ENCODE measurements around the gene AASDHPPT. TPM values are rescaled to one million over a fixed set of nuclear protein-coding genes. Genes with fewer than 3 reads are reported as not detected.

The AASDHPPT gene
- total RNA-seq, 1 experiment from 2014 or later, result 73.8 TPM

DNA sequence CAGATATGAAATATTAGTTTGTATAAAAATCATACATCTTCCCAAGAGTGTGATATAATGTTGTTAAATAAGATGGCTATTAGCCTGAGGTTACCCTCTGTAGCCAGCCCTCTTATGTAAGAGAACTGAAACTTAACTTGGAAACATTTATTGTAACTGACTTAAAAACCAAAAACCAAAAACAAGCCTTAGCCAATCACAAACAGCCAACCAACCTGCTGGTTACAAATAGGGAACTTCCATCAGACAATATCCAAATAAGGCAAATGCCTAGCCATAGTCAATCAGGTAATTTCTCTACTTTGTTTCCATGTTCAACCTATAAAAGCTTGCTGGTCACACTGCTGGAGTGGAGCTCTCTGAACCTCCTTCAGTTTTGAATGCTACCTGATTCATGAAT lies 14.5 kb upstream of the AASDHPPT start:
- no peak overlapping the region for H3K27ac ChIP-seq
- no peaks in the 10 kb centered on the region for H3K36me3 ChIP-seq
- H3K4me3 ChIP-seq, result no peak overlapping the region
- H3K4me1 ChIP-seq, result no peaks in the 10 kb centered on the region
- no peak for DNase-seq
- H3K9me3 ChIP-seq (replicated peaks), result no peaks in the 10 kb centered on the region
- H3K27me3 ChIP-seq, result no peaks in the 10 kb centered on the region

DNA sequence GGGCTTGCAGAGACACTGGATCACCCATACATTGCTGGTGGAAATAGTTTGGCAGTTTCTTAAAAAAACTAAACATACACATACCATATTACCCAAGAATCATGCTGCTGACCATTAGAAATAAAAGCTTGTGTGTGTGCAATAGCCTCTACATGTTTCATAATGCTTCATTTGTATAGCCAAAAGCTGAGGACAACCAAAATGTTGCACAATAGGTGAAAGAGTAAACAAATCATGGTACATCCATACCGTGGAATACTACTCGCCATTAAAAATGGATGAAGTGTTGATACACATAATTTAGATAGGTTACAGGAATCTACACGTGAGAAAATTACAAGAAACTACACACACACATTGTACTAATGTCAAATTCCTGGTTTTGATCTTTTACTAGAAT lies 6.9 kb upstream of the AASDHPPT start:
- H3K36me3 ChIP-seq, result no peaks in the 10 kb centered on the region
- DNase-seq, result no peak
- H3K4me1 ChIP-seq, result no peaks in the 10 kb centered on the region
- no peak overlapping the region for H3K27ac ChIP-seq
- no peaks in the 10 kb centered on the region for H3K9me3 ChIP-seq (replicated peaks)
- H3K4me3 ChIP-seq, result no peak overlapping the region
- no peaks in the 10 kb centered on the region for H3K27me3 ChIP-seq

DNA sequence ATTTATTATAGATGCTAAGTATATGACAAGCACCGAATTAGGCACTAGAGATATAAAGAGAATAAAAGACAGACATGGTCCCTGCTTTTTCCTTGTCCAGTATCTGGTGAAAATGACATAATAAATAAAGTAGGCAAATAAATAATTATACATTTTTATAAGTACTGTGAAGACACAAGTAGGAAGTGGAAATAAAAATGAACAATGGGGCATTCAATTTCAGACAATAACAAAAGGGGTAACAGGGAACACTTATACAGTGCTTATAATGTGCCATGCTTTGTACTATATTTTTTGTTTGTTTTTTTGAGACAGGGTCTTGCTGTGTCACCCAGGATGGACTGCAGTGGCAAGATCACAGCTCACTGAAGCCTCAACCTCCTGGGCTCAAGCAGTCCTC lies 4.7 kb upstream of the AASDHPPT start:
- H3K27me3 ChIP-seq, result no peaks in the 10 kb centered on the region
- H3K36me3 ChIP-seq, result no peaks in the 10 kb centered on the region
- no peak overlapping the region for H3K27ac ChIP-seq
- H3K4me3 ChIP-seq, result no peak overlapping the region
- no peak for DNase-seq
- H3K9me3 ChIP-seq (replicated peaks), result no peaks in the 10 kb centered on the region
- no peaks in the 10 kb centered on the region for H3K4me1 ChIP-seq

- Histone ChIP-seq H3K4me1 (no peaks in the 10 kb centered on the region; the same call in 1 of the 2 replicates), H3K27ac (no peak overlapping the region)
Observed at GRCh38 chr11:106076171-106076918, 1.1 kb upstream of the AASDHPPT start.

DNA sequence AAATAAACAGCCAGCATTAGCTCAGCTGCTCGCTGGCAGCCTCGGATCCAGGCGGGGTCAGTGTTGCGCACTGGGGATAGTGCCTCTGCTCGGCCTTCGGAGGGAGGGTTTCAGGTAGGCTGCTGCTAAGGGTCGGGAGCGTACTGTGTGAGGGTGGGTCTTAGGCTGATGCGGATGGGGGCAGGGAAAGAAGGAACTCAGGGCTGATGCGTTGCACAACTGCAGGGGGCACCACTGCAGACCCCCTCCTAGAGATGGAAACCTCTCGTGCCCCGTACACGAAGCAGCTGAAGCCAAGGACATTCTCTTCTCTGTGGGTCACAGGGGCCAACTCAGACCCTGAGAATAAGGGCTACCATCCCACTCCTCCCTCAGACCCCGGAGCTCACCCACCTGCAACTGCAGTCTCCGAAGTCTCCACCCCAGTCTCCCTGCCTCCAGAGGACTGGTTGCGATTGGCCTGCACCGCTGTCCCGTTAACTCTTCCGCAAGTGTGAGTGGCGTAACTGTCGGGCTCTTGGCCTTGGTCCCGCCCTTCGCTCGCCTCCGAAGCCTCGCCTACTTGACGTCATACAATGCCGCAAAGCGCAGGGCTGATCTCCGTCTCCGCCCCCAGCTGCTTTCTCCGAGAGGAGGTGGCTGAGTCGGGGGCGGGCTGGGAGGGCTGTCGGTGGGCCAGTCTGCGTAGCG lies 398 bp upstream of the AASDHPPT start, which contains the start of gene KBTBD3:
KBTBD3 (minus strand) TSS at position 429 of the 690 bp plus-strand sequence. CDS start 18,250 bp downstream, outside the sequence.
- H3K9me3 ChIP-seq (replicated peaks), result no peaks in the 10 kb centered on the region
- no peaks in the 10 kb centered on the region; the same call in 1 of the 2 replicates for H3K4me1 ChIP-seq
- H3K36me3 ChIP-seq, result peaks cover 23% of the 10 kb centered on the region
- H3K27me3 ChIP-seq, result no peaks in the 10 kb centered on the region
- peak within 1 kb of the TSS; percentile 94 for H3K27ac ChIP-seq
- H3K4me3 ChIP-seq, result peak within 1 kb of the TSS; percentile 99
- DNase-seq, result peak; percentile 95 to 96

More at GRCh38 chr11:106076171-106076918, 1.1 kb upstream of the AASDHPPT start:
- Histone ChIP-seq H3K9me3 (replicated peaks) (no peaks in the 10 kb centered on the region), H3K36me3 (peaks cover 19% of the 10 kb centered on the region), H3K27me3 (no peaks in the 10 kb centered on the region), H3K4me3 (peak overlapping the region; percentile 99)
- peak in 1 of 2 experiments; percentile 1 for DNase-seq

DNA sequence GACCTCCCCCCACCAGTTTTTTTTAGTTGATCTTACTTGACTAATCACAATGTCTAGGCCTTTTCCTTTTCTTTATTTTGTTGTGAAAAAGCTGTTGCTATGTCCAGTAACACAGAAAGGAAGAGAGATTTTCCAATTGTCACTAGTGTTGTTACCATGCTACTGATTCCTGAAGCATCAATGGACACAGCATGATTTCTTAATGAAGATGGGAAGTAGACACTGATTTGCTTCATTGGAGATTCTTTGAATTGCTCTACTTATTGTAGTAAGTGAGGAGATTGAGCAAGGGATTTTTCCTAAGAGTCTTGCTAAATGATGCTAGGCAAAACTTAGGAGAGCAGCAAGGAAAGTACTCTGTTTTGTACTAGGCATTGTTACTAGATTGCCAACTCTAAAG lies 4.6 kb downstream of the AASDHPPT start:
- Histone ChIP-seq H3K4me3 (no peak overlapping the region), H3K9me3 (replicated peaks) (no peaks in the 10 kb centered on the region), H3K36me3 (peaks cover 43% of the 10 kb centered on the region), H3K27me3 (no peaks in the 10 kb centered on the region), H3K4me1 (no peaks in the 10 kb centered on the region; the same call in 1 of the 2 replicates), H3K27ac (no peak overlapping the region)
- DNase-seq, result no peak

DNA sequence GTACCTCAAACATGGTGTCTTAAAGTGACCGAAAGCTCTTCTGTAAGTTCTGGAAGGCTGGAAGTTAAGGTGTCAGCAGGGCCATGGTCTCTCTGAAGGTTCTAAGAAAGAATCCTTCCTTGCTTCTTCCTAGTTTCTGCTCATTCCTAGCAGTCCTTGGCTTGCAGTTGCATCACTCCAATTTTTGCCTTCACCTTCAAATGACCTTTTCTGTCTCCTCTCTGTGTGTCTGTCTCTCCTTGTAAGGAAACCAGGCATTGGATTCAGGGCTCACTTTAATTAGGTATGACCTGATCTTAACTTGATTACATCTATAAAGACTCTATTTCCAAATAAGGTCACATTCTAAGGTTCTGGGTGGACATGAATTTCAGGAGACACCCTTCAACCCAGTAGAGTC lies 8.7 kb downstream of the AASDHPPT start:
- no peak for DNase-seq
- Histone ChIP-seq H3K27ac (no peak overlapping the region), H3K4me1 (0 out of 2 replicates have a peak, but pooled peaks cover 2% of the 10 kb centered on the region), H3K27me3 (no peaks in the 10 kb centered on the region), H3K4me3 (no peak overlapping the region), H3K9me3 (replicated peaks) (no peaks in the 10 kb centered on the region), H3K36me3 (peaks cover 30% of the 10 kb centered on the region)

DNA sequence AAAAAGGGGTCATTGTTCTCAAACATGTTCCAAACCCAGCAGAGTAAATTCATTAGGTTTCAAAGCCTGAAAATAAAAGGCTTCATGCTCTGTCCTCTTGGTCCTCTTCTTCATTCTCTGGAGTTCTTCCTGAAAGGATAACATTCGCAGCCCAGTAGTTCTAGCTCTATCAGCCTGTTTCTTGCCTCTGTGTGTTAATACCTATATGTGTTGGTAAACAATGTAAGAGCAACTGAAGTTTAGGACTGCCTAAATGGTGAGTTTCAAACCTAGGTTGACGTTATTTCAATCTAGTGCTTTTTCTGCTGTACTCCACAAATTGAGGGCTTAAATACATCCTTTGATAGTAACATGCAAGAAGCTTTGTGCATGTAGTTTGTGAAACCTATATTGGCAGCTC lies 9.4 kb downstream of the AASDHPPT start:
- Histone ChIP-seq H3K27me3 (no peaks in the 10 kb centered on the region), H3K4me3 (no peak overlapping the region), H3K27ac (no peak overlapping the region), H3K9me3 (replicated peaks) (no peaks in the 10 kb centered on the region), H3K4me1 (0 out of 2 replicates have a peak, but pooled peaks cover 2% of the 10 kb centered on the region), H3K36me3 (peaks cover 26% of the 10 kb centered on the region)
- no peak for DNase-seq

- peak in 1 of 2 experiments; percentile 51 for DNase-seq
- no peaks in the 10 kb centered on the region for H3K27me3 ChIP-seq
- H3K4me3 ChIP-seq, result no peak overlapping the region
- H3K36me3 ChIP-seq, result peaks cover 21% of the 10 kb centered on the region
- 0 out of 2 replicates have a peak, but pooled peaks cover 2% of the 10 kb centered on the region for H3K4me1 ChIP-seq
- no peaks in the 10 kb centered on the region for H3K9me3 ChIP-seq (replicated peaks)
- H3K27ac ChIP-seq, result no peak overlapping the region
Observed at GRCh38 chr11:106087815-106088435, 10.5 kb downstream of the AASDHPPT start.

- no peaks in the 10 kb centered on the region for H3K9me3 ChIP-seq (replicated peaks)
- peaks cover 19% of the 10 kb centered on the region for H3K36me3 ChIP-seq
- H3K27ac ChIP-seq, result no peak overlapping the region
- 0 out of 2 replicates have a peak, but pooled peaks cover 2% of the 10 kb centered on the region for H3K4me1 ChIP-seq
- no peak overlapping the region for H3K4me3 ChIP-seq
- H3K27me3 ChIP-seq, result no peaks in the 10 kb centered on the region
- DNase-seq, result no peak
Observed at GRCh38 chr11:106088896-106089295, 11.4 kb downstream of the AASDHPPT start.

GRCh38 chr11:106091480-106092123 lies 14.1 kb downstream of the AASDHPPT start:
- H3K4me1 ChIP-seq, result 0 out of 2 replicates have a peak, but pooled peaks cover 2% of the 10 kb centered on the region
- H3K4me3 ChIP-seq, result no peak overlapping the region
- H3K36me3 ChIP-seq, result peaks cover 22% of the 10 kb centered on the region
- no peaks in the 10 kb centered on the region for H3K9me3 ChIP-seq (replicated peaks)
- no peak overlapping the region for H3K27ac ChIP-seq
- H3K27me3 ChIP-seq, result no peaks in the 10 kb centered on the region
- DNase-seq, result no peak

DNA sequence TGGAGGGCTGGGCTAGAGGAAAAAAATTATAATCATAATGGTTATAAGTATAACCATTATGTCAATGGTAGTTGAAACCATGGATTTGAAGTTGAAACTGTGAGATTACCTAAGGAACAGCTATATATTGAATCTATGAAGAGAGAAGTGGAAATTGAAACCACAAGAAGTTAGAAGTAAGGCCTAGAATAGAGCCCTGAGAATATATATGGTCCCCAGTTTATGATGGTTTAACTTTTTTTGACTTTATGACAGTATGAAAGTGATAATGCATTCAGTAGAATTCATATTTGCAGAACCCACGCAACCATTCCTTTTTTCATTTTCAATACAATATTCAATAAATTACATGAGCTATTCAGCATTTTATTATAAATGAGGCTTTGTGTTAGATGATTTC lies 15.0 kb downstream of the AASDHPPT start:
- H3K27me3 ChIP-seq, result no peaks in the 10 kb centered on the region
- H3K9me3 ChIP-seq (replicated peaks), result no peaks in the 10 kb centered on the region
- H3K27ac ChIP-seq, result no peak overlapping the region
- 0 out of 2 replicates have a peak, but pooled peaks cover 2% of the 10 kb centered on the region for H3K4me1 ChIP-seq
- DNase-seq, result no peak
- H3K4me3 ChIP-seq, result no peak overlapping the region
- peaks cover 29% of the 10 kb centered on the region for H3K36me3 ChIP-seq

DNA sequence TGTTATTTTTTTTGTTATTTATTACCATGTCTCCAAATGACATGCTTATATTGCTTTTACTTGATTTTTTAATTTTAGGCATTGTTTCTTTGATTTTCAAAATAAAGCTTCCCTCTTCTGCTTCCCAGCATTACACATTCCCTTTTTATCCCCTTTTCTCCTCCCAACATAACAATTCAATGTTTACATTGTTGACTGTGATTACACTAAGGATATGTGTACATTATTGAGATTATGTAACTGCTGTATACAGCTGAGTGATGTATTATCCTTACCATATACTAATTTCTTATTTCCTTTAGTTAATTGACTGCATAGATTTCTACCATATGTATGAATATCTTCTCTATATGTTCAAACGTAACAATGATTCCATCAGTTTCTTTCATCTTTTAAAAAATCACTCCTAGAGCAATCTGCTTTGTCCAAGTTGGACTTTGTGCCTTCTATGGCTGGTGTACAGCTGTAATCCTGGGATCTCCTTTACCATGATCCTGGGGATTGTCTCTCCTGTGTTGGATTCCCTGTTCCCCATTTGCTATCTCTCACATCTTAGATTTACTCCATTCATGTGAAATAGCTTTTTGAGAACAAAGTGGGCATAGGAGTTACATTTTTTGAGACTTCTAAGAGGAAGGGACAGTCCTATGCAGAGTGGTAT lies 21.6 kb downstream of the AASDHPPT start:
- Histone ChIP-seq H3K9me3 (replicated peaks) (no peaks in the 10 kb centered on the region), H3K4me1 (no peaks in the 10 kb centered on the region), H3K27ac (no peak overlapping the region), H3K27me3 (no peaks in the 10 kb centered on the region), H3K36me3 (peaks cover 26% of the 10 kb centered on the region), H3K4me3 (no peak overlapping the region)
- DNase-seq, result no peak

DNA sequence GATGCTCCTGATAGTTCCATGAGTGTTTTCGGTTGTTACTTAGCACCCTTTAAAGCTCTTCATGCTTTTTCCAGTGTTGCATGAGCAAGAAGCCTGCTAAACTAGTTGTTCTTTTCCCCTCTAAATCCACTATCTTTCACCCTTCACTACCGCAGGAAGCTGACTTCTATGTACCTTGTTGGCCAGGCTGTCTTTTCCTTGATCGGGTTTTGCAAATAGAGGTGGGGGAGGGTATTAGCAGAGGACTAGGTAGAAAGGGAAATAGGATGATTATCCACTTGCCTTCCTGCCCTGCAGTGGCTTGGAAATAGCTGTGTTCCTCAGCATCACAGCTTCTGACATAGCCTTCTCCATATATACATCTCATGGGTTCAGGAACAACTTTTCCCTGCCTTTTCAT lies 23.9 kb downstream of the AASDHPPT start:
- no peaks in the 10 kb centered on the region for H3K4me1 ChIP-seq
- H3K9me3 ChIP-seq (replicated peaks), result no peaks in the 10 kb centered on the region
- no peaks in the 10 kb centered on the region for H3K27me3 ChIP-seq
- DNase-seq, result no peak
- H3K27ac ChIP-seq, result no peak overlapping the region
- H3K4me3 ChIP-seq, result no peak overlapping the region
- peaks cover 18% of the 10 kb centered on the region for H3K36me3 ChIP-seq
